Mucosa of descending colon (tissue), 3 donors: ENCODE results near the gene MEG3. TPM values are rescaled to one million over a fixed set of nuclear protein-coding genes. Genes with fewer than 3 reads are reported as not detected.
A peak's percentile ranks its signal among the peaks of the same experiment; 100 is the strongest.

Experiments
- ATAC-seq: fragments of 200-7000 bp; cut with Tn5 transposase; one replicate; pipeline ENCODE4 v1.9.1; 2020; ENCODE audit warnings: mild to moderate bottlenecking, moderate library complexity
- DNase-seq, 3 donors: peaks; one replicate each; pipeline ENCODE4 v3.0.0-alpha.2; 2020
- H3K36me3 ChIP-seq: fragments of 200-600 bp; one replicate; pipeline ENCODE4 v1.8.0; 2021; ENCODE audit warnings: low read depth, mild to moderate bottlenecking
- H3K4me1 ChIP-seq: fragments of 200-600 bp; one replicate; pipeline ENCODE4 v1.8.0; 2021; ENCODE audit warnings: low read depth, mild to moderate bottlenecking
- H3K4me3 ChIP-seq: fragments of 200-600 bp; one replicate; pipeline ENCODE4 v1.8.0; 2021; ENCODE audit warnings: mild to moderate bottlenecking
- H3K9me3 ChIP-seq: fragments of 200-600 bp; one replicate; pipeline ENCODE4 v1.8.0; 2021; ENCODE audit warnings: mild to moderate bottlenecking
- intact Hi-C, 2 donors: fragments of 100-400 bp; cut with DNase I in 1 of 2; cut with micrococcal nuclease in 1 of 2; formaldehyde crosslinking; loops; one replicate each; pipeline versions ENCODE4 v1.11.0 to v1.11.1; 2022; cut with DNase I, micrococcal nuclease
- total RNA-seq, 3 donors: library from RNA; stranded (reverse); fragmentation: NEBNext Ultra II Directional in 2 of 3; extraction: Animal tissue kit (Norgen Biotek cat#: 25700) in 2 of 3; gene quantifications; one replicate each; pipeline versions ENCODE4 v1.2.1 to v1.2.4, GENCODE V29; 2021 to 2023
- TF ChIP-seq, protein P1 (sequence below): fragments of 200-600 bp; IDR thresholded peaks from one replicate; pipeline ENCODE4 v1.8.0; 2022; ENCODE audit warnings: antibody characterized with exemption, mild to moderate bottlenecking
- donor health status: DM: no; HTN: no; CAD: no; lungs with moderate emphysema.
- donor health status: DM: no; HTN: no; CAD: no.
- donor health status: DM: no; HTN: yes; CAD: no.

Gene MEG3
- total RNA-seq, 3 donors from 2014 or later, result 13.8 to 32.2 (median 16.4) TPM

- Histone ChIP-seq H3K36me3 (no peaks in the 10 kb centered on the region), H3K4me3 (no peak overlapping the region), H3K4me1 (no peaks in the 10 kb centered on the region), H3K9me3 (no peaks in the 10 kb centered on the region)
- DNase-seq (peak in 2 of 3 donors; percentile 6 to 9), ATAC-seq (no peak)
- TF ChIP-seq, protein P1, sequence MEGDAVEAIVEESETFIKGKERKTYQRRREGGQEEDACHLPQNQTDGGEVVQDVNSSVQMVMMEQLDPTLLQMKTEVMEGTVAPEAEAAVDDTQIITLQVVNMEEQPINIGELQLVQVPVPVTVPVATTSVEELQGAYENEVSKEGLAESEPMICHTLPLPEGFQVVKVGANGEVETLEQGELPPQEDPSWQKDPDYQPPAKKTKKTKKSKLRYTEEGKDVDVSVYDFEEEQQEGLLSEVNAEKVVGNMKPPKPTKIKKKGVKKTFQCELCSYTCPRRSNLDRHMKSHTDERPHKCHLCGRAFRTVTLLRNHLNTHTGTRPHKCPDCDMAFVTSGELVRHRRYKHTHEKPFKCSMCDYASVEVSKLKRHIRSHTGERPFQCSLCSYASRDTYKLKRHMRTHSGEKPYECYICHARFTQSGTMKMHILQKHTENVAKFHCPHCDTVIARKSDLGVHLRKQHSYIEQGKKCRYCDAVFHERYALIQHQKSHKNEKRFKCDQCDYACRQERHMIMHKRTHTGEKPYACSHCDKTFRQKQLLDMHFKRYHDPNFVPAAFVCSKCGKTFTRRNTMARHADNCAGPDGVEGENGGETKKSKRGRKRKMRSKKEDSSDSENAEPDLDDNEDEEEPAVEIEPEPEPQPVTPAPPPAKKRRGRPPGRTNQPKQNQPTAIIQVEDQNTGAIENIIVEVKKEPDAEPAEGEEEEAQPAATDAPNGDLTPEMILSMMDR, result no peak
- intact Hi-C loops, result no loop called here
Measured at GRCh38 chr14:100862277-100862676, 36.4 kb downstream of the MEG3 start.

DNA sequence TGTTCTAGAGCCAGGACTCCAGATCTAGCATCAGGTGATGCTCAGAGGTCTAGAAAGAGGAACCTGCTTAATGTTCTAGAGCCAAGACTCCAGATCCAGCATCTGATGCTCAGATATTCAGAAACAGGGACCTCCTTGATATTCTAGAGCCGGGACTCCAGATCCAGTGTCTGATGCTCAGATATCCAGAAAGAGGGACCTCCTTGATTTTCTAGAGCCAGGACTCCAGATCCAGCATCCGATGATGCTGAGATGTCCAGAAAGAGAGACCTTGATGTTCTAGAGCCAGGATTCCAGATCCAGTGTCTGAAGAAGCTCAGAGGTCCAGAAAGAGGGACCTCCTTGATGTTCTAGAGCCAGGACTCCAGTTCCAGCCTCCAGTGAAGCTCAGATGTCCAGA, 36.9 kb downstream of the MEG3 start:
- ATAC-seq, result no peak
- intact Hi-C loops, result no loop called here
- no peak for DNase-seq

DNA sequence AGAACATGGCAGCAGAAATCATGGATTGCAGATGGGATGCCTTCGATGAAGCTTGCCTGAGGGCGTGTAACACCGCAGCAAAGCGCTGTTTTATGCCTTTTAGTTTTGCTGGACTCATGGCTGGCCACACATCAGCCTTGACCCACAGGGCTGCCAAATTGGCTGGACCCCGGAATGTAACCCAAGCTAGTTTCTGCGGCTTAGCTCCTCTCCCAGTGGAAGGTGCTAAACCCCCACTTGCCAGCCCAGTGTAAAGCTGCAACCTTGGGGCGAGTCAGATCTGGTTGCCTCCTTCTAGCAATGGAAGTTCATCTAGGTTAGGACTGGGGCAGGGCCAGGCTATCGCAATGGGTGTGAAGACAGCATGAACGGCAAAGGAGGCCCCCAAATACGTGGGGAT, 38.3 kb downstream of the MEG3 start:
- intact Hi-C loops, result no loop called here

More for the DNA sequence above, 36.9 kb downstream of the MEG3 start:
- TF ChIP-seq, protein P1, result no peak
- Histone ChIP-seq H3K4me3 (no peak overlapping the region), H3K36me3 (no peaks in the 10 kb centered on the region), H3K4me1 (no peaks in the 10 kb centered on the region), H3K9me3 (no peaks in the 10 kb centered on the region)

GRCh38 chr14:100864960-100865681, 39.2 kb downstream of the MEG3 start:
- ATAC-seq (no peak), DNase-seq (peak in 2 of 3 donors; percentile 2 to 23)
- intact Hi-C loops, result no loop called here
- Histone ChIP-seq H3K36me3 (no peaks in the 10 kb centered on the region), H3K9me3 (no peaks in the 10 kb centered on the region), H3K4me1 (no peaks in the 10 kb centered on the region), H3K4me3 (no peak overlapping the region)
- TF ChIP-seq, protein P1, result no peak

More for the DNA sequence above, 38.3 kb downstream of the MEG3 start:
- H3K9me3 ChIP-seq, result no peaks in the 10 kb centered on the region
- ATAC-seq, result no peak
- no peak overlapping the region for H3K4me3 ChIP-seq
- DNase-seq, result peak in 2 of 3 donors; percentile 3 to 10
- no peaks in the 10 kb centered on the region for H3K4me1 ChIP-seq
- TF ChIP-seq, protein P1, result no peak
- no peaks in the 10 kb centered on the region for H3K36me3 ChIP-seq

DNA sequence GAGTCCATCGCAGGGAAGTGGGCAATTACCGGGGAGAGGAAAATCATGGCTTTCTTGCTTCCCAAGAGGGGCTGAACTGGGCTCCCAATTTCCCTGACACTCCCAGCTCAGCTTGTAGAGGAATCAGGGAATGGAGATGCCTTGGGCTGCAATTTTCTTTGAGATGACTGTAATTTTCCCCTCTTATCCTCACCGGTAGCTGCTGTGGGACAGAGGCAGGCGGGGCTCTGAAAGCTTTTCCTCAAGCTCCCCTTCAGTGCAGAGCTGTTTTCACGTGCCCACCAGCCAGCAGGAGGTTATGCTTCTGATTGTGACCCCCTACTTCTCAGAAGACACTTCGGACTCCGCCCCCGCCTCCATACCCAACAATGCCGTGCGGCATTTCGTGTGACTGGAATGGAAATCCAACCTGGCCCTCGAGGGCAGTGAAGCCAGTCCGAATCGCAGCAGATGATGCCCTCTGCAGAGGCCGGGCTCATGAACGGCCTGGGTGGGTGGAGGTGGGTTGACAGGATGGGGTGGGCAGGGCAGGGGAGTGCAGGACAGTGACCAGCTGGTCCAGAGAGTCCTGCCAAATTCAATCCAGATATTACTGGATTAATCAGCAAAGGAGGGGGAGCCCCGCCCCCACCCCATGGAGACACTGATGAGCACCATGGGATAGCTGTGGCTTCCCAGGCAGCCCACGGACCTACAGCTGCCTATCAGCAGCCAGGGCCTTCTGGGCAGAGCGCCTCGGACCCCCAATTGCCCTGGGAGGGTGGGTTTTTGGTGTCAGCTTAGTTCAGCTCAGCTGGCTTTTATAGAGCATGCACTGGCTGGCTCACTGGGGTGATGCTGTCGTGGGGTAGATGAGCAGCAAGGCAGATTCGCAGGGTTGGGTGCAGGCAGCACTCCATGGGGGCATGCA, 40.0 kb downstream of the MEG3 start:
- Histone ChIP-seq H3K4me1 (no peaks in the 10 kb centered on the region), H3K4me3 (no peak overlapping the region), H3K36me3 (no peaks in the 10 kb centered on the region), H3K9me3 (no peaks in the 10 kb centered on the region)
- intact Hi-C loops, result no loop called here
- DNase-seq (peak in 2 of 3 donors; percentile 3 to 33), ATAC-seq (no peak)
- TF ChIP-seq, protein P1, result no peak
